Neural cell (in vitro differentiated cells): ENCODE data around the gene S100A11.

Source experiments
- EP300 ChIP-seq: fragments of 450-650 bp; conservative IDR thresholded peaks from 2 replicates; pipeline ENCODE4 v1.6.1; 2014; ENCODE audit warnings: antibody characterized with exemption, mild to moderate bottlenecking, moderate library complexity; ENCODE audit not compliant: poor library complexity, severe bottlenecking
- EZH2 ChIP-seq: fragments of 200-600, 300-800 bp; shearing (Covaris generic), sonication (generic); IDR thresholded peaks from 2 replicates; pipeline ENCODE4 v1.6.1; 2014; ENCODE audit warnings: antibody characterized with exemption, low read length, borderline replicate concordance, mild to moderate bottlenecking; ENCODE audit not compliant: insufficient read depth, poor library complexity, severe bottlenecking
- MXI1 ChIP-seq: fragments of 450-650 bp; conservative IDR thresholded peaks from 2 replicates; pipeline ENCODE4 v1.6.1; 2014; ENCODE audit warnings: antibody characterized with exemption, mild to moderate bottlenecking; ENCODE audit not compliant: poor library complexity, severe bottlenecking
- POLR2AphosphoS5 ChIP-seq: IDR thresholded peaks from 2 replicates; pipeline ENCODE4 v1.6.1; 2012
- RAD21 ChIP-seq: fragments of 450-650 bp; conservative IDR thresholded peaks from 2 replicates; pipeline ENCODE4 v1.6.1; 2014; ENCODE audit warnings: antibody characterized with exemption, mild to moderate bottlenecking, moderate library complexity
- SMC3 ChIP-seq: fragments of 450-650 bp; conservative IDR thresholded peaks from 2 replicates; pipeline ENCODE4 v1.6.1; 2014; ENCODE audit warnings: antibody characterized with exemption, mild to moderate bottlenecking, moderate library complexity; ENCODE audit not compliant: poor library complexity
- TAF1 ChIP-seq: IDR thresholded peaks from 2 replicates; pipeline ENCODE4 v1.6.1; 2012; ENCODE audit warnings: low read depth
- TF ChIP-seq, protein P1 (sequence below): fragments of 450-650 bp; IDR thresholded peaks from 2 replicates; pipeline ENCODE4 v1.5.1; 2014; ENCODE audit warnings: antibody characterized with exemption, mild to moderate bottlenecking, moderate library complexity; ENCODE audit not compliant: poor library complexity, severe bottlenecking
- TF ChIP-seq, protein P2 (sequence below): IDR thresholded peaks from 2 replicates; pipeline ENCODE4 v1.6.1; 2012; ENCODE audit warnings: borderline replicate concordance

DNA sequence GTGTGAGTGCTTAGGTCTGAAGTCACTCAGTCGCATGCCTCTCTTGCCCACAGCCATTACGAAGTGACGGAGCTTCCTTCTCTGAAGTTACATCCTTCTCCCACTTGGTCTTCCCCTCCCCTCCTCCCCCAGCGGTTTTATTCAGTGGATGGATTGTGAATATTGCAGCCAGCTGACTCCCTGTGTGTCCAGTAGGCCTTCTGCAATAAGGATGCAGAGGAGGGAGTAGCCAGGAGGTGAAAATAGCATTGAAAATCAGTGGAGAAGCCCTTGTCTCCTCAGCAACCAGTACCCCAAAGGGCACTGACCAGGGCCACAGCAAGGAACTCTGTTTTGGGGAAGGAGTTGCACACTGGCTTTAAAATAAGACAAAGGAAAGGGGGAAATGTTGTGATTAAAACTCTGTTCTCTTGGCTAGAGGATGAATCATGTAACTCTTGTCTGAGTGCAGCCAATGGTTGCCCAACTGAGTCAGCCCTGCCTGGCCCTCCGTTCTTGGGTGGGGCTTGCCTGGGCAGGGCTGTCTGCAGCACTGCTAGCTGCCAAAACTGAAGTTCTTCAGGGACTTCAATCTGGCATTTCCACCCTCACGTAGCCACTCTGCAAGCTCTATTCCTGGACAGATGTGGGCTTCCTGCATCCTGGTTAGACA lies 47.5 kb downstream of the S100A11 start:
- TF ChIP-seq MXI1 (no peak), EZH2 (no peak), TAF1 (no peak), RAD21 (no peak), POLR2AphosphoS5 (no peak), EP300 (no peak), SMC3 (no peak)
- TF ChIP-seq, protein P1, sequence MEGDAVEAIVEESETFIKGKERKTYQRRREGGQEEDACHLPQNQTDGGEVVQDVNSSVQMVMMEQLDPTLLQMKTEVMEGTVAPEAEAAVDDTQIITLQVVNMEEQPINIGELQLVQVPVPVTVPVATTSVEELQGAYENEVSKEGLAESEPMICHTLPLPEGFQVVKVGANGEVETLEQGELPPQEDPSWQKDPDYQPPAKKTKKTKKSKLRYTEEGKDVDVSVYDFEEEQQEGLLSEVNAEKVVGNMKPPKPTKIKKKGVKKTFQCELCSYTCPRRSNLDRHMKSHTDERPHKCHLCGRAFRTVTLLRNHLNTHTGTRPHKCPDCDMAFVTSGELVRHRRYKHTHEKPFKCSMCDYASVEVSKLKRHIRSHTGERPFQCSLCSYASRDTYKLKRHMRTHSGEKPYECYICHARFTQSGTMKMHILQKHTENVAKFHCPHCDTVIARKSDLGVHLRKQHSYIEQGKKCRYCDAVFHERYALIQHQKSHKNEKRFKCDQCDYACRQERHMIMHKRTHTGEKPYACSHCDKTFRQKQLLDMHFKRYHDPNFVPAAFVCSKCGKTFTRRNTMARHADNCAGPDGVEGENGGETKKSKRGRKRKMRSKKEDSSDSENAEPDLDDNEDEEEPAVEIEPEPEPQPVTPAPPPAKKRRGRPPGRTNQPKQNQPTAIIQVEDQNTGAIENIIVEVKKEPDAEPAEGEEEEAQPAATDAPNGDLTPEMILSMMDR: no peak
- TF ChIP-seq, protein P2, sequence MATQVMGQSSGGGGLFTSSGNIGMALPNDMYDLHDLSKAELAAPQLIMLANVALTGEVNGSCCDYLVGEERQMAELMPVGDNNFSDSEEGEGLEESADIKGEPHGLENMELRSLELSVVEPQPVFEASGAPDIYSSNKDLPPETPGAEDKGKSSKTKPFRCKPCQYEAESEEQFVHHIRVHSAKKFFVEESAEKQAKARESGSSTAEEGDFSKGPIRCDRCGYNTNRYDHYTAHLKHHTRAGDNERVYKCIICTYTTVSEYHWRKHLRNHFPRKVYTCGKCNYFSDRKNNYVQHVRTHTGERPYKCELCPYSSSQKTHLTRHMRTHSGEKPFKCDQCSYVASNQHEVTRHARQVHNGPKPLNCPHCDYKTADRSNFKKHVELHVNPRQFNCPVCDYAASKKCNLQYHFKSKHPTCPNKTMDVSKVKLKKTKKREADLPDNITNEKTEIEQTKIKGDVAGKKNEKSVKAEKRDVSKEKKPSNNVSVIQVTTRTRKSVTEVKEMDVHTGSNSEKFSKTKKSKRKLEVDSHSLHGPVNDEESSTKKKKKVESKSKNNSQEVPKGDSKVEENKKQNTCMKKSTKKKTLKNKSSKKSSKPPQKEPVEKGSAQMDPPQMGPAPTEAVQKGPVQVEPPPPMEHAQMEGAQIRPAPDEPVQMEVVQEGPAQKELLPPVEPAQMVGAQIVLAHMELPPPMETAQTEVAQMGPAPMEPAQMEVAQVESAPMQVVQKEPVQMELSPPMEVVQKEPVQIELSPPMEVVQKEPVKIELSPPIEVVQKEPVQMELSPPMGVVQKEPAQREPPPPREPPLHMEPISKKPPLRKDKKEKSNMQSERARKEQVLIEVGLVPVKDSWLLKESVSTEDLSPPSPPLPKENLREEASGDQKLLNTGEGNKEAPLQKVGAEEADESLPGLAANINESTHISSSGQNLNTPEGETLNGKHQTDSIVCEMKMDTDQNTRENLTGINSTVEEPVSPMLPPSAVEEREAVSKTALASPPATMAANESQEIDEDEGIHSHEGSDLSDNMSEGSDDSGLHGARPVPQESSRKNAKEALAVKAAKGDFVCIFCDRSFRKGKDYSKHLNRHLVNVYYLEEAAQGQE: no peak
